GM10847 (cell line): ENCODE measurements around the gene LHX8.

Experiments
- POLR2A ChIP-seq: IDR thresholded peaks from 2 replicates; pipeline ENCODE4 v1.6.1; 2011; ENCODE audit not compliant: insufficient read length; ENCODE audit errors: extremely low read depth

LHX8 gene

GRCh38 chr1:75133750-75134646 lies at the start of gene LHX8:
TSS of gene LHX8 (plus strand) at chr1:75134388. CDS start at chr1:75136615, 2,227 bp downstream.
- TF ChIP-seq POLR2A: no peak

GRCh38 chr1:75085931-75086330 lies 48.3 kb upstream of the LHX8 start:
- TF ChIP-seq POLR2A: no peak

- no peak for TF ChIP-seq POLR2A
Measured at GRCh38 chr1:75087278-75087677, 46.9 kb upstream of the LHX8 start.

- no peak for TF ChIP-seq POLR2A
Measured at GRCh38 chr1:75092141-75092540, 42.0 kb upstream of the LHX8 start.

- TF ChIP-seq POLR2A: no peak
Measured at GRCh38 chr1:75097654-75098053, 36.5 kb upstream of the LHX8 start.

GRCh38 chr1:75099581-75099980 lies 34.6 kb upstream of the LHX8 start:
- TF ChIP-seq POLR2A: no peak

GRCh38 chr1:75100481-75101092 lies 33.6 kb upstream of the LHX8 start:
- no peak for TF ChIP-seq POLR2A

- TF ChIP-seq POLR2A: no peak
Measured at GRCh38 chr1:75115654-75116053, 18.5 kb upstream of the LHX8 start.

GRCh38 chr1:75123756-75124155 lies 10.4 kb upstream of the LHX8 start:
- no peak for TF ChIP-seq POLR2A

- no peak for TF ChIP-seq POLR2A
Measured at GRCh38 chr1:75124510-75124909, 9.7 kb upstream of the LHX8 start.

GRCh38 chr1:75125161-75125726 lies 8.9 kb upstream of the LHX8 start:
- no peak for TF ChIP-seq POLR2A

- no peak for TF ChIP-seq POLR2A
Measured at GRCh38 chr1:75126611-75127101, 7.5 kb upstream of the LHX8 start.

- no peak for TF ChIP-seq POLR2A
Measured at GRCh38 chr1:75127916-75128717, 6.1 kb upstream of the LHX8 start.

- TF ChIP-seq POLR2A: no peak
Measured at GRCh38 chr1:75129660-75129982, 4.6 kb upstream of the LHX8 start.
